Measurements from ENCODE around the gene FRMD4A. TPM values are rescaled to one million over a fixed set of nuclear protein-coding genes. Genes with fewer than 3 reads are reported as not detected.

The FRMD4A gene
- total RNA-seq, 2 experiments from 2014 or later = 0.17 TPM; not detected in 1

DNA sequence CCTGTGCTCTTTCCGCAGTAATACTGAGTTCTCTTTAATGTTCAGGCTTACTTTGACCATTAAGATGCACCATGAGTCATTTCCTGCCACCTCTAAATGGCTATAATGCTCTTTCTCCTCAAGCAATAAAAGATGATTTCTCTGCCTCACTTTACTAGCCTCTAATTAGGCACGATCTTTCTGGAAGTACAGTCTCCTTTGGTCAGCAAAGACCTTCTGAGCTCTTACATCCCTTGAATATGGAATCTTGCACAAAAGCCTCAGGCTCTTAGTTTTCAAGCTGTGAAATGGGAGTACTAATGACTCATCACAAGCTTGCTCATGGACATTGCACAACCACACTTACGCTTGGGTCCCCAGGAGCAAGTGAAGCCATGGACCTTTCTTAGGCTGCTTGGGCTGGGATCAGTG lies 85.9 kb downstream of the FRMD4A start:
- CTCF ChIA-PET (ENCODE audit: unreplicated experiment) = no interaction called here
- H2AFZ ChIP-seq (ENCODE audit: low read length) = no peak overlapping the region
- H3K9me3 ChIP-seq (ENCODE audit: low read length) = no peaks in the 10 kb centered on the region
- no peak overlapping the region for H3K4me3 ChIP-seq (ENCODE audit: low read depth, low read length, poor library complexity, severe bottlenecking)
- no peaks in the 10 kb centered on the region for H4K20me1 ChIP-seq (ENCODE audit: insufficient read depth, low read length)
- H3K4me2 ChIP-seq (ENCODE audit: low read length) = no peak overlapping the region
- no peaks in the 10 kb centered on the region for H3K36me3 ChIP-seq (ENCODE audit: insufficient read depth, low read length)
- no TSS peak for BruUV-seq (replicated peaks)
- no peaks in the 10 kb centered on the region for H3K79me2 ChIP-seq (ENCODE audit: insufficient read depth, low read depth, low read length)
- no peak overlapping the region for H3K27ac ChIP-seq (ENCODE audit: low read depth, low read length, poor library complexity, severe bottlenecking)
- TF ChIP-seq EZH2phosphoT487 (IDR thresholded peaks at IDR 0.05; ENCODE audit: borderline replicate concordance, low read depth, low read length) = no peak
- TF ChIP-seq, protein P1, sequence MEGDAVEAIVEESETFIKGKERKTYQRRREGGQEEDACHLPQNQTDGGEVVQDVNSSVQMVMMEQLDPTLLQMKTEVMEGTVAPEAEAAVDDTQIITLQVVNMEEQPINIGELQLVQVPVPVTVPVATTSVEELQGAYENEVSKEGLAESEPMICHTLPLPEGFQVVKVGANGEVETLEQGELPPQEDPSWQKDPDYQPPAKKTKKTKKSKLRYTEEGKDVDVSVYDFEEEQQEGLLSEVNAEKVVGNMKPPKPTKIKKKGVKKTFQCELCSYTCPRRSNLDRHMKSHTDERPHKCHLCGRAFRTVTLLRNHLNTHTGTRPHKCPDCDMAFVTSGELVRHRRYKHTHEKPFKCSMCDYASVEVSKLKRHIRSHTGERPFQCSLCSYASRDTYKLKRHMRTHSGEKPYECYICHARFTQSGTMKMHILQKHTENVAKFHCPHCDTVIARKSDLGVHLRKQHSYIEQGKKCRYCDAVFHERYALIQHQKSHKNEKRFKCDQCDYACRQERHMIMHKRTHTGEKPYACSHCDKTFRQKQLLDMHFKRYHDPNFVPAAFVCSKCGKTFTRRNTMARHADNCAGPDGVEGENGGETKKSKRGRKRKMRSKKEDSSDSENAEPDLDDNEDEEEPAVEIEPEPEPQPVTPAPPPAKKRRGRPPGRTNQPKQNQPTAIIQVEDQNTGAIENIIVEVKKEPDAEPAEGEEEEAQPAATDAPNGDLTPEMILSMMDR (conservative IDR thresholded peaks at IDR 0.05; ENCODE audit: low read length) = no peak
- POLR2A ChIA-PET = no interaction called here
- no peak for DNase-seq (ENCODE audit: low spot score)
- no peaks in the 10 kb centered on the region for H3K4me1 ChIP-seq (ENCODE audit: insufficient read depth, low read length, poor library complexity, severe bottlenecking)
- no peaks in the 10 kb centered on the region for H3K9me2 ChIP-seq (ENCODE audit: insufficient read depth, low read length)
- intact Hi-C loops (cut with micrococcal nuclease; ENCODE audit: unreplicated experiment) = no loop called here

DNA sequence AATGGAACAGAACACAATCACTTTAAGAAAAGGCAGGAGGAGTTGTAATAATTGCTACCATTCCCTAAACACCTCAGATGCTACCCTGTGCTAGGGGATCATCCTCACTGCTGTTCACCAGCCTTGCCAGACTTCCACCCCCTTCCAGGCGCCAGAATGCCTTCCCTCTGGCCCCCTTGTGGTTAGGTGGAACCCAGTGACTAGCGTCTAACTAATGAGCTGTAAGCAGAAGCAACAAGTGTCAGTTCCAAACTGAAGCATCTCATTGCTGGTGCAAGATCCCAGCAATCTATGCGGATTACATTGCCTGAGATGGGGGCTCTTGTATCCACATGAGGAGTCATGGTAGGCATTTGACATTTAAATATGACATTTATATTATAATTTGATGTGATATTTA lies 86.6 kb downstream of the FRMD4A start:
- Histone ChIP-seq H3K9me3 (ENCODE audit: low read length) (no peaks in the 10 kb centered on the region), H3K27ac (ENCODE audit: low read depth, low read length, poor library complexity, severe bottlenecking) (no peak overlapping the region), H3K79me2 (ENCODE audit: insufficient read depth, low read depth, low read length) (no peaks in the 10 kb centered on the region), H3K36me3 (ENCODE audit: insufficient read depth, low read length) (no peaks in the 10 kb centered on the region), H2AFZ (ENCODE audit: low read length) (no peak overlapping the region), H3K4me2 (ENCODE audit: low read length) (no peak overlapping the region), H3K9me2 (ENCODE audit: insufficient read depth, low read length) (no peaks in the 10 kb centered on the region), H4K20me1 (ENCODE audit: insufficient read depth, low read length) (no peaks in the 10 kb centered on the region), H3K4me1 (ENCODE audit: insufficient read depth, low read length, poor library complexity, severe bottlenecking) (no peaks in the 10 kb centered on the region), H3K4me3 (ENCODE audit: low read depth, low read length, poor library complexity, severe bottlenecking) (no peak overlapping the region)
- TF ChIP-seq, protein P1 (conservative IDR thresholded peaks at IDR 0.05; ENCODE audit: low read length) = 0 out of 2 replicates have a peak, but pooled peaks have one; percentile 17
- TF ChIP-seq EZH2phosphoT487 (IDR thresholded peaks at IDR 0.05; ENCODE audit: borderline replicate concordance, low read depth, low read length) = no peak
- BruUV-seq (replicated peaks) = no TSS peak
- no peak for DNase-seq (ENCODE audit: low spot score)
- POLR2A ChIA-PET = no interaction called here
- CTCF ChIA-PET (ENCODE audit: unreplicated experiment) = no interaction called here
- intact Hi-C loops (cut with micrococcal nuclease; ENCODE audit: unreplicated experiment) = no loop called here

DNA sequence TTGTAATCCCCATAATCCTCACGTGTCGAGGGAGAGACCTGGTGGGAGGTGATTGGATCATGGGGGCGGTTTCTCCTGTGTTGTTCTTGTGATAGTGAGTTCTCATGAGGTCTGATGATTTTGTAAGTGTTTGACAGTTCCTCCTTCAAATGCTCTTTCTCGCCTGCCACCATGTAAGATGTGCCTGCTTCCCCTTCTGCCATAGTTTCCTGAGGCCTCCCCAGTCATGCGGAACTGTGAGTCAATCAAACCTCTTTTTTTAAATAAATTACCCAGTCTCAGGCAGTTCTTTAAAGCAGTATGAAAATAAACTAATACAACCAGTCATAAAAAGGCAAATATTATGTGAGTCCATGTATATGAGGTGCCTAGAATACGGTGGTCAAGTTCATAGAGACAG lies 87.5 kb downstream of the FRMD4A start:
- Histone ChIP-seq H3K79me2 (ENCODE audit: insufficient read depth, low read depth, low read length) (no peaks in the 10 kb centered on the region), H3K27ac (ENCODE audit: low read depth, low read length, poor library complexity, severe bottlenecking) (no peak overlapping the region), H3K4me3 (ENCODE audit: low read depth, low read length, poor library complexity, severe bottlenecking) (no peak overlapping the region), H3K9me3 (ENCODE audit: low read length) (no peaks in the 10 kb centered on the region), H2AFZ (ENCODE audit: low read length) (no peak overlapping the region), H3K9me2 (ENCODE audit: insufficient read depth, low read length) (no peaks in the 10 kb centered on the region), H3K4me1 (ENCODE audit: insufficient read depth, low read length, poor library complexity, severe bottlenecking) (no peaks in the 10 kb centered on the region), H4K20me1 (ENCODE audit: insufficient read depth, low read length) (no peaks in the 10 kb centered on the region), H3K36me3 (ENCODE audit: insufficient read depth, low read length) (no peaks in the 10 kb centered on the region), H3K4me2 (ENCODE audit: low read length) (no peak overlapping the region)
- no peak for TF ChIP-seq EZH2phosphoT487 (IDR thresholded peaks at IDR 0.05; ENCODE audit: borderline replicate concordance, low read depth, low read length)
- TF ChIP-seq, protein P1 (conservative IDR thresholded peaks at IDR 0.05; ENCODE audit: low read length) = no peak
- BruUV-seq (replicated peaks) = no TSS peak
- CTCF ChIA-PET (ENCODE audit: unreplicated experiment) = no interaction called here
- intact Hi-C loops (cut with micrococcal nuclease; ENCODE audit: unreplicated experiment) = no loop called here
- POLR2A ChIA-PET = no interaction called here
- no peak for DNase-seq (ENCODE audit: low spot score)
